ENCODE measurements around the gene ZNF518A. TPM values are rescaled to one million over a fixed set of nuclear protein-coding genes. Genes with fewer than 3 reads are reported as not detected.

ZNF518A gene
- total RNA-seq, 2 donors from 2014 or later = 28.5 to 29.4 TPM

DNA sequence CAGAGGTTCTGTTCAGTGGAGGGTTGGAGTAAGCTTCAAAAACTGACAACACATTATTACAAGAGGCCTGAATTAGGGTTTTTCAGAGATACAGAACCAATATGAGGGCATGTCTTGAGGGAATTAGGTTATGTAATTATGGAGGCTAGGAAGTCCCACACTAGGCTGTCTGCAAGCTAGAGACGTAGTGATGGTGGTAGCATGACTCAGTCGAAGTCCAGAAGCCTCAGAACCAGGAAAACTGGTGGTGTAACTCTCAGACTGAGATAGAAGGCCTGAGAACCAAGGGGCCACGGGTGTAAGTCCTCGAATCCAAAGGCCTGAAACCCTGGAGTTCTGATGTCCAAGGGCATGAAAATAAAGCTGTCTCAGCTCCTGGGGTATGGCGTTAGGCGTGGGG lies 35.6 kb downstream of the ZNF518A start:
- no peak for TF ChIP-seq CTCF (IDR thresholded peaks at IDR 0.05)
- no peaks in the 10 kb centered on the region for H3K27me3 ChIP-seq
- no peak for DNase-seq
- no peak overlapping the region for H3K9ac ChIP-seq (ENCODE audit: low read depth in 2 of 2, low read length in 2 of 2)
- intact Hi-C loops (cut with DNase I) = no loop called here
- H3K9me3 ChIP-seq = no peaks in the 10 kb centered on the region
- no peaks in the 10 kb centered on the region for H3K4me1 ChIP-seq
- H3K27ac ChIP-seq = no peak overlapping the region
- H3K36me3 ChIP-seq = no peaks in the 10 kb centered on the region
- H3K4me3 ChIP-seq = no peak overlapping the region

GRCh38 chr10:96168546-96168945 lies 38.4 kb downstream of the ZNF518A start:
- DNase-seq = no peak
- no peaks in the 10 kb centered on the region for H3K9me3 ChIP-seq
- TF ChIP-seq CTCF (IDR thresholded peaks at IDR 0.05) = no peak
- H3K36me3 ChIP-seq = no peaks in the 10 kb centered on the region
- intact Hi-C loops (cut with DNase I) = no loop called here
- H3K4me3 ChIP-seq = no peak overlapping the region
- no peak overlapping the region for H3K27ac ChIP-seq
- H3K27me3 ChIP-seq = no peaks in the 10 kb centered on the region
- no peaks in the 10 kb centered on the region for H3K4me1 ChIP-seq
- no peak overlapping the region for H3K9ac ChIP-seq (ENCODE audit: low read depth in 2 of 2, low read length in 2 of 2)

DNA sequence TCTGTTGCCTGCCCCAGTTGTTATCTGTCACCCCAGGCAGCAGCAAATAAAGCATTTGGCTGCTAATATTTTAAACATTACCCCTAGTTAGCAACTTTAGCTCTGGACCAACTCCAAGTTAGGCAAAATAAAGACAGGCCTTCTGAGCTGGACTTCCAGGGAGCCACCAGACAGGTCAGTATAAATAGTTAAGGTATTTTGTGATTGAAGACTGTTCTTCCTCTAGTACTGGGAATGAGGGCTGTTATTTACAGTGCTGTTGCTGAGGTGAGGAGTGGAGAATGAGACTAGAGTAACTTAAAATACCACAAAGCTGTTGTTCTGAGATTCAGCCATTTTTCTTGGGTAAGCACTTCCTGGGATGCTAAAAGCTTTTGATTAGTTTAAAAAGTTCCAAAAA lies 40.1 kb downstream of the ZNF518A start:
- Histone ChIP-seq H3K9ac (ENCODE audit: low read depth in 2 of 2, low read length in 2 of 2) (no peak overlapping the region), H3K4me1 (no peaks in the 10 kb centered on the region), H3K9me3 (no peaks in the 10 kb centered on the region), H3K4me3 (no peak overlapping the region), H3K27me3 (no peaks in the 10 kb centered on the region), H3K36me3 (no peaks in the 10 kb centered on the region), H3K27ac (no peak overlapping the region)
- intact Hi-C loops (cut with DNase I) = no loop called here
- TF ChIP-seq CTCF (IDR thresholded peaks at IDR 0.05) = no peak
- DNase-seq = no peak

DNA sequence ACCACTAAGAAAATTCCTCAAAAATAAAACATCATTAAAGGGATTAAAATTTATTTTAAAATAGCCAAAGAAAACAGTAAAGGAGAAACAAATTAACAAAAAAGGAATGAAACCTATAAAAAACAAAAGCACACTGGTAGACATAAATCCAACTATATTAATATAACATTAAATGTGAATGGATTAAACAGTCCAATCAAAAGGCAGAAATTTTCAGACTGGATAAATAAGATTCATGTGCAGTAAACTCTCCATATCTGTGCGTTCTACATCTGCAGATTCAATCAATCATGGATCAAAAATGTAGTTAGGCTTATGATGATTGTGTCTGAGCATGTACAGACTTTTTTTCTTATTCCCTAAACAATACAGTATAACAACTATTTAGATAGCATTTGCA lies 42.6 kb downstream of the ZNF518A start:
- Histone ChIP-seq H3K9ac (ENCODE audit: low read depth in 2 of 2, low read length in 2 of 2) (no peak overlapping the region), H3K27me3 (no peaks in the 10 kb centered on the region), H3K27ac (no peak overlapping the region), H3K4me3 (no peak overlapping the region), H3K36me3 (no peaks in the 10 kb centered on the region), H3K9me3 (no peaks in the 10 kb centered on the region), H3K4me1 (no peaks in the 10 kb centered on the region)
- intact Hi-C loops (cut with DNase I) = no loop called here
- no peak for TF ChIP-seq CTCF (IDR thresholded peaks at IDR 0.05)
- no peak for DNase-seq

GRCh38 chr10:96176985-96177384 lies 46.9 kb downstream of the ZNF518A start:
- Histone ChIP-seq H3K4me3 (no peak overlapping the region), H3K9me3 (no peaks in the 10 kb centered on the region), H3K27me3 (no peaks in the 10 kb centered on the region), H3K36me3 (no peaks in the 10 kb centered on the region), H3K9ac (ENCODE audit: low read depth in 2 of 2, low read length in 2 of 2) (no peak overlapping the region), H3K4me1 (no peaks in the 10 kb centered on the region), H3K27ac (no peak overlapping the region)
- no peak for TF ChIP-seq CTCF (IDR thresholded peaks at IDR 0.05)
- intact Hi-C loops (cut with DNase I) = no loop called here
- no peak for DNase-seq

DNA sequence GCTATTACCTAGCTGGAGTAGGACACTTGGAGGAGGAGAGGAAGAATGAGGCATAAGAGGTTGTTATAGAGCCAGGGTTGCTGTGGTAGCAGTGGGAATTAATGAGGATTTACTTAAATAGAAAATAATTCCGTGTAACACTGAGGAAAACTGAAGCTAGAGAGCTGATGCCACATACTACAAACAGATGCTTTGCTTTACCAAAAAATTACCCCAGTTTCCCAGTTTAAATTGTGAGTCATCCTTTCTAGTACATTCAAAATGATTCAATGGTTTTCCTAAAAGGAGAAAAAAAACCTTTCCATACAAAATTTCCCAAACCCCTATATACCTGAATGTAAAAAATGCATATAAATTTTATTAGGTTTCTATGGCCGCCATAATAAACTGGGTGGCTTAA lies 58.3 kb downstream of the ZNF518A start:
- DNase-seq = no peak
- TF ChIP-seq CTCF (IDR thresholded peaks at IDR 0.05) = no peak
- H3K4me1 ChIP-seq = no peaks in the 10 kb centered on the region
- no peaks in the 10 kb centered on the region for H3K27me3 ChIP-seq
- no peak overlapping the region for H3K9ac ChIP-seq (ENCODE audit: low read depth in 2 of 2, low read length in 2 of 2)
- H3K9me3 ChIP-seq = no peaks in the 10 kb centered on the region
- intact Hi-C loops (cut with DNase I) = no loop called here
- no peak overlapping the region for H3K27ac ChIP-seq
- H3K4me3 ChIP-seq = no peak overlapping the region
- H3K36me3 ChIP-seq = no peaks in the 10 kb centered on the region
